IPS DF 6.9 (cell line): ENCODE results near the gene EIF6.
"Not testable (repeated sequence)": the region's sequence is repeated elsewhere in the genome, so short reads cannot be mapped to it uniquely, and the experiment has no call there.

Experiments used
- DNase-seq: peaks from one replicate; pipeline ENCODE4 v3.0.0-alpha.2; 2013; ENCODE audit warnings: low read depth, low spot score
- H3K27ac ChIP-seq: one replicate; pipeline ENCODE4 v1.5.1; 2013; ENCODE audit warnings: low read length, control low read depth
- H3K27me3 ChIP-seq: 2 replicates; pipeline ENCODE4 v1.6.1; 2013; ENCODE audit warnings: mild to moderate bottlenecking, low read length; ENCODE audit not compliant: control insufficient read depth, insufficient read depth
- H3K36me3 ChIP-seq: 2 replicates; pipeline ENCODE4 v1.6.1; 2013; ENCODE audit warnings: low read length; ENCODE audit not compliant: control insufficient read depth, insufficient read depth
- H3K4me1 ChIP-seq: 2 replicates; pipeline ENCODE4 v1.6.1; 2013; ENCODE audit warnings: low read length; ENCODE audit not compliant: control insufficient read depth, insufficient read depth
- H3K4me3 ChIP-seq: 2 replicates; pipeline ENCODE4 v1.5.1; 2013; ENCODE audit warnings: mild to moderate bottlenecking, low read length
- H3K9me3 ChIP-seq: 2 replicates; pipeline ENCODE4 v1.6.1; 2013; ENCODE audit warnings: low read length, inconsistent platforms; ENCODE audit not compliant: control insufficient read depth, insufficient read depth
- WGBS: extraction: QIAGEN DNeasy Blood & Tissue Kit; methylation state at CpG from one replicate; pipeline ENCODE4 v1.1.7; 2013; ENCODE audit warnings: mixed read lengths, missing lambda C conversion rate; ENCODE audit not compliant: insufficient read length, insufficient coverage; 5-methylcytosine and 5-hydroxymethylcytosine counted together

EIF6 gene

GRCh38 chr20:35325401-35325800, 40.8 kb upstream of the EIF6 start:
- H3K27ac ChIP-seq, result no peak overlapping the region

GRCh38 chr20:35320396-35321126, 36.0 kb upstream of the EIF6 start:
- H3K36me3 ChIP-seq, result no peaks in the 10 kb centered on the region
- no CpG with 5 or more reads among the region's 3 CpGs for WGBS
- H3K27me3 ChIP-seq, result no peaks in the 10 kb centered on the region
- H3K27ac ChIP-seq, result no peak overlapping the region
- H3K9me3 ChIP-seq, result no peaks in the 10 kb centered on the region
- H3K4me3 ChIP-seq, result no peak overlapping the region
- peaks cover 6% of the 10 kb centered on the region for H3K4me1 ChIP-seq
- DNase-seq, result no peak

More at GRCh38 chr20:35325401-35325800, 40.8 kb upstream of the EIF6 start:
- H3K27me3 ChIP-seq, result no peaks in the 10 kb centered on the region
- WGBS, result no CpG with 5 or more reads among the region's 6 CpGs
- H3K9me3 ChIP-seq, result no peaks in the 10 kb centered on the region
- no peak for DNase-seq
- H3K4me3 ChIP-seq, result no peak overlapping the region
- H3K4me1 ChIP-seq, result peaks cover 4% of the 10 kb centered on the region
- no peaks in the 10 kb centered on the region for H3K36me3 ChIP-seq

- H3K36me3 ChIP-seq, result no peaks in the 10 kb centered on the region
- no peaks in the 10 kb centered on the region for H3K27me3 ChIP-seq
- peaks cover 6% of the 10 kb centered on the region for H3K4me1 ChIP-seq
- no peak overlapping the region for H3K27ac ChIP-seq
- H3K9me3 ChIP-seq, result no peaks in the 10 kb centered on the region
- no peak overlapping the region for H3K4me3 ChIP-seq
- no peak for DNase-seq
These were observed 35.3 kb upstream of the EIF6 start for GRCh38 chr20:35319871-35320197.

- H3K4me1 ChIP-seq, result peaks cover 6% of the 10 kb centered on the region
- no peak for DNase-seq
- H3K27me3 ChIP-seq, result no peaks in the 10 kb centered on the region
- no CpG with 5 or more reads among the region's 5 CpGs for WGBS
- H3K9me3 ChIP-seq, result no peaks in the 10 kb centered on the region
- H3K4me3 ChIP-seq, result no peak overlapping the region
- H3K27ac ChIP-seq, result no peak overlapping the region
- no peaks in the 10 kb centered on the region for H3K36me3 ChIP-seq
These were observed 34.8 kb upstream of the EIF6 start for GRCh38 chr20:35319192-35319870.

- H3K36me3 ChIP-seq, result no peaks in the 10 kb centered on the region
These were observed 34.1 kb upstream of the EIF6 start for GRCh38 chr20:35318502-35319157.

GRCh38 chr20:35317416-35318210, 33.0 kb upstream of the EIF6 start:
- no peak for DNase-seq
- Histone ChIP-seq H3K27me3 (no peaks in the 10 kb centered on the region), H3K36me3 (no peaks in the 10 kb centered on the region), H3K4me3 (no peak overlapping the region), H3K27ac (no peak overlapping the region), H3K9me3 (no peaks in the 10 kb centered on the region), H3K4me1 (peaks cover 6% of the 10 kb centered on the region)
- WGBS, result no CpG with 5 or more reads among the region's 5 CpGs

More at GRCh38 chr20:35318502-35319157, 34.1 kb upstream of the EIF6 start:
- no peak overlapping the region for H3K27ac ChIP-seq
- no peak for DNase-seq
- WGBS, result no CpG with 5 or more reads among the region's 6 CpGs
- H3K9me3 ChIP-seq, result no peaks in the 10 kb centered on the region
- H3K27me3 ChIP-seq, result no peaks in the 10 kb centered on the region
- peaks cover 6% of the 10 kb centered on the region for H3K4me1 ChIP-seq
- H3K4me3 ChIP-seq, result no peak overlapping the region

GRCh38 chr20:35316086-35316485, 31.5 kb upstream of the EIF6 start:
- H3K27ac ChIP-seq, result no peak overlapping the region
- no peak overlapping the region for H3K4me3 ChIP-seq
- H3K9me3 ChIP-seq, result no peaks in the 10 kb centered on the region
- DNase-seq, result no peak
- peaks cover 7% of the 10 kb centered on the region for H3K4me1 ChIP-seq
- no CpG with 5 or more reads among the region's 2 CpGs for WGBS
- no peaks in the 10 kb centered on the region for H3K36me3 ChIP-seq
- no peaks in the 10 kb centered on the region for H3K27me3 ChIP-seq

- H3K36me3 ChIP-seq, H3K9me3 ChIP-seq, H3K27ac ChIP-seq, H3K4me1 ChIP-seq, H3K4me3 ChIP-seq, DNase-seq, H3K27me3 ChIP-seq: not testable (repeated sequence)
- no CpG with 5 or more reads among the region's 7 CpGs for WGBS
These were observed 31.1 kb upstream of the EIF6 start for GRCh38 chr20:35315632-35316020.

- DNase-seq, result no peak
- H3K4me3 ChIP-seq, result no peak overlapping the region
- H3K27ac ChIP-seq, result no peak overlapping the region
- H3K27me3 ChIP-seq, result no peaks in the 10 kb centered on the region
- H3K4me1 ChIP-seq, result 0 out of 2 replicates have a peak, but pooled peaks cover 3% of the 10 kb centered on the region
- no peaks in the 10 kb centered on the region for H3K9me3 ChIP-seq
- no CpG with 5 or more reads among the region's 3 CpGs for WGBS
- no peaks in the 10 kb centered on the region for H3K36me3 ChIP-seq
These were observed 30.5 kb upstream of the EIF6 start for GRCh38 chr20:35314816-35315631.
